Trophoblast cell (in vitro differentiated cells and primary cell): ENCODE measurements around the gene HMGCS1.

Experiments
- DNase-seq, 2 donors: peaks; one replicate each; pipeline ENCODE4 v3.0.0-alpha.2; 2016
- H2AFZ ChIP-seq: 2 replicates; pipeline ENCODE4 v1.6.1; 2013; ENCODE audit warnings: low read length, moderate library complexity, mild to moderate bottlenecking; ENCODE audit not compliant: insufficient read depth, poor library complexity
- H2AK5ac ChIP-seq: 2 replicates; pipeline ENCODE4 v1.6.1; 2013; ENCODE audit warnings: mild to moderate bottlenecking, low read length
- H2BK120ac ChIP-seq: 2 replicates; pipeline ENCODE4 v1.6.1; 2013; ENCODE audit warnings: low read length, mild to moderate bottlenecking, moderate library complexity; ENCODE audit not compliant: insufficient read depth, poor library complexity
- H2BK12ac ChIP-seq: 2 replicates; pipeline ENCODE4 v1.6.1; 2013; ENCODE audit warnings: mild to moderate bottlenecking, low read length, moderate library complexity
- H2BK5ac ChIP-seq: 2 replicates; pipeline ENCODE4 v1.6.1; 2013; ENCODE audit warnings: low read length, low read depth, moderate library complexity, mild to moderate bottlenecking; ENCODE audit not compliant: poor library complexity
- H3K14ac ChIP-seq: 2 replicates; pipeline ENCODE4 v1.6.1; 2013; ENCODE audit warnings: mild to moderate bottlenecking, low read length
- H3K18ac ChIP-seq: 2 replicates; pipeline ENCODE4 v1.6.1; 2013; ENCODE audit warnings: mild to moderate bottlenecking, low read length
- H3K23ac ChIP-seq: 2 replicates; pipeline ENCODE4 v1.6.1; 2013; ENCODE audit warnings: low read length
- H3K27ac ChIP-seq: 2 replicates; pipeline ENCODE4 v1.5.1; 2013; ENCODE audit warnings: low read depth, mild to moderate bottlenecking, inconsistent platforms, low read length, moderate library complexity
- H3K27me3 ChIP-seq: 2 replicates; pipeline ENCODE4 v1.6.1; 2013; ENCODE audit warnings: inconsistent platforms, mild to moderate bottlenecking, low read length, moderate library complexity; ENCODE audit not compliant: insufficient read depth
- H3K36me3 ChIP-seq, 2 experiments: 1 replicate in 1 of 2; 2 replicates in 1 of 2; pipeline ENCODE4 v1.6.1; 2013; ENCODE audit warnings: low read length in 2 of 2, mild to moderate bottlenecking in 2 of 2, moderate library complexity in 1 of 2; ENCODE audit not compliant: insufficient read depth in 2 of 2, control insufficient read depth in 1 of 2
- H3K4ac ChIP-seq: 2 replicates; pipeline ENCODE4 v1.6.1; 2013; ENCODE audit warnings: low read depth, mild to moderate bottlenecking, low read length, moderate library complexity
- H3K4me1 ChIP-seq, 2 experiments: 1 replicate in 1 of 2; 2 replicates in 1 of 2; pipeline ENCODE4 v1.6.1; 2013; ENCODE audit warnings: low read length in 2 of 2, mild to moderate bottlenecking in 2 of 2, moderate library complexity in 1 of 2; ENCODE audit not compliant: insufficient read depth in 2 of 2, control insufficient read depth in 1 of 2
- H3K4me2 ChIP-seq: 2 replicates; pipeline ENCODE4 v1.6.1; 2013; ENCODE audit warnings: inconsistent platforms, mild to moderate bottlenecking, low read length, moderate library complexity
- H3K4me3 ChIP-seq: 2 replicates; pipeline ENCODE4 v1.5.1; 2013; ENCODE audit warnings: mild to moderate bottlenecking, low read depth, low read length, inconsistent platforms
- H3K79me1 ChIP-seq: one replicate; pipeline ENCODE4 v1.6.1; 2013; ENCODE audit warnings: low read length
- H3K79me2 ChIP-seq: 2 replicates; pipeline ENCODE4 v1.6.1; 2013; ENCODE audit warnings: low read length, mild to moderate bottlenecking; ENCODE audit not compliant: control insufficient read depth, insufficient read depth, poor library complexity
- H3K9ac ChIP-seq: 2 replicates; pipeline ENCODE4 v1.6.1; 2013; ENCODE audit warnings: mild to moderate bottlenecking, low read length
- H3K9me3 ChIP-seq: 2 replicates; pipeline ENCODE4 v1.6.1; 2013; ENCODE audit warnings: low read depth, mild to moderate bottlenecking, control low read depth, inconsistent platforms, low read length; ENCODE audit not compliant: insufficient read depth
- H4K12ac ChIP-seq: 2 replicates; pipeline ENCODE4 v1.6.1; 2013; ENCODE audit warnings: low read depth, mild to moderate bottlenecking, low read length, moderate library complexity
- H4K8ac ChIP-seq: 2 replicates; pipeline ENCODE4 v1.6.1; 2013; ENCODE audit warnings: low read depth, mild to moderate bottlenecking, low read length, moderate library complexity
- H4K91ac ChIP-seq: one replicate; pipeline ENCODE4 v1.6.1; 2013; ENCODE audit warnings: low read depth, mild to moderate bottlenecking, low read length, moderate library complexity
- WGBS: extraction: QIAGEN DNeasy Blood & Tissue Kit; methylation state at CpG from one replicate; pipeline ENCODE4 v1.1.7; 2013; ENCODE audit warnings: missing lambda C conversion rate; ENCODE audit not compliant: insufficient read length, insufficient coverage; ENCODE audit errors: extremely low coverage; 5-methylcytosine and 5-hydroxymethylcytosine counted together

The HMGCS1 gene

GRCh38 chr5:43287493-43287892 is 25.7 kb downstream of the HMGCS1 start:
- Histone ChIP-seq H3K4ac (no peak overlapping the region), H4K8ac (no peak overlapping the region), H3K79me1 (no peaks in the 10 kb centered on the region), H2BK12ac (no peak overlapping the region), H3K9me3 (no peaks in the 10 kb centered on the region), H4K12ac (no peak overlapping the region), H3K4me2 (no peak overlapping the region), H3K4me1 (no peaks in the 10 kb centered on the region), H3K36me3 (peaks cover 5 to 33% of the 10 kb centered on the region in 2 experiments), H4K91ac (no peak overlapping the region), H3K14ac (no peak overlapping the region), H3K79me2 (no peaks in the 10 kb centered on the region), H3K18ac (no peak overlapping the region), H3K4me3 (no peak overlapping the region), H3K27me3 (no peaks in the 10 kb centered on the region), H2BK120ac (no peak overlapping the region), H2AFZ (no peak overlapping the region), H2BK5ac (no peak overlapping the region), H2AK5ac (no peak overlapping the region), H3K23ac (no peak overlapping the region), H3K27ac (no peak overlapping the region), H3K9ac (no peak overlapping the region)
- no CpG with 5 or more reads among the region's 4 CpGs for WGBS
- no peak for DNase-seq

GRCh38 chr5:43286623-43287022 is 26.6 kb downstream of the HMGCS1 start:
- no peak overlapping the region for H3K18ac ChIP-seq
- no peaks in the 10 kb centered on the region for H3K79me1 ChIP-seq
- peaks cover 2 to 29% of the 10 kb centered on the region in 2 experiments for H3K36me3 ChIP-seq
- H3K4me2 ChIP-seq, result no peak overlapping the region
- no peak overlapping the region for H3K14ac ChIP-seq
- H2AFZ ChIP-seq, result no peak overlapping the region
- no peak overlapping the region for H3K23ac ChIP-seq
- H3K4ac ChIP-seq, result no peak overlapping the region
- H4K12ac ChIP-seq, result no peak overlapping the region
- H3K9me3 ChIP-seq, result no peaks in the 10 kb centered on the region
- no peak overlapping the region for H3K4me3 ChIP-seq
- no peak overlapping the region for H3K9ac ChIP-seq
- H3K27ac ChIP-seq, result no peak overlapping the region
- H4K91ac ChIP-seq, result no peak overlapping the region
- H2AK5ac ChIP-seq, result no peak overlapping the region
- H3K79me2 ChIP-seq, result no peaks in the 10 kb centered on the region
- no peak overlapping the region for H2BK12ac ChIP-seq
- DNase-seq, result no peak
- H2BK5ac ChIP-seq, result no peak overlapping the region
- no peak overlapping the region for H2BK120ac ChIP-seq
- H3K4me1 ChIP-seq, result no peaks in the 10 kb centered on the region
- no peak overlapping the region for H4K8ac ChIP-seq
- H3K27me3 ChIP-seq, result no peaks in the 10 kb centered on the region

- no peak overlapping the region for H2BK12ac ChIP-seq
- H4K91ac ChIP-seq, result no peak overlapping the region
- H4K12ac ChIP-seq, result no peak overlapping the region
- no peaks in the 10 kb centered on the region for H3K79me2 ChIP-seq
- H3K14ac ChIP-seq, result no peak overlapping the region
- no peaks in the 10 kb centered on the region for H3K79me1 ChIP-seq
- H3K4ac ChIP-seq, result no peak overlapping the region
- no peak overlapping the region for H4K8ac ChIP-seq
- H2BK120ac ChIP-seq, result no peak overlapping the region
- no peak overlapping the region for H3K18ac ChIP-seq
- no peak overlapping the region for H3K27ac ChIP-seq
- H2BK5ac ChIP-seq, result no peak overlapping the region
- no peak overlapping the region for H3K4me3 ChIP-seq
- H2AFZ ChIP-seq, result no peak overlapping the region
- no peak overlapping the region for H2AK5ac ChIP-seq
- H3K27me3 ChIP-seq, result no peaks in the 10 kb centered on the region
- no peaks in the 10 kb centered on the region for H3K4me1 ChIP-seq
- peaks cover 0 to 8% of the 10 kb centered on the region in 2 experiments for H3K36me3 ChIP-seq
- no CpG with 5 or more reads among the region's 7 CpGs for WGBS
- peak; percentile 17 to 22 for DNase-seq
- H3K9me3 ChIP-seq, result peaks cover 1% of the 10 kb centered on the region
- H3K9ac ChIP-seq, result no peak overlapping the region
- no peak overlapping the region for H3K23ac ChIP-seq
- no peak overlapping the region for H3K4me2 ChIP-seq
Observed at GRCh38 chr5:43281840-43282658, 31.2 kb downstream of the HMGCS1 start.

GRCh38 chr5:43279548-43280274 is 33.5 kb downstream of the HMGCS1 start:
- Histone ChIP-seq H3K79me1 (no peaks in the 10 kb centered on the region), H2AK5ac (no peak overlapping the region), H3K4ac (no peak overlapping the region), H3K79me2 (no peaks in the 10 kb centered on the region), H4K91ac (no peak overlapping the region), H3K4me3 (no peak overlapping the region), H3K9me3 (peaks cover 1% of the 10 kb centered on the region), H2AFZ (no peak overlapping the region), H2BK12ac (no peak overlapping the region), H3K23ac (no peak overlapping the region), H3K14ac (no peak overlapping the region), H3K27me3 (no peaks in the 10 kb centered on the region), H3K9ac (no peak overlapping the region), H4K8ac (no peak overlapping the region), H2BK120ac (no peak overlapping the region), H2BK5ac (no peak overlapping the region), H4K12ac (no peak overlapping the region), H3K4me1 (no peaks in the 10 kb centered on the region), H3K18ac (no peak overlapping the region), H3K36me3 (no peaks in the 10 kb centered on the region), H3K4me2 (no peak overlapping the region), H3K27ac (no peak overlapping the region)
- no CpG with 5 or more reads among the region's 12 CpGs for WGBS
- no peak for DNase-seq
